K562 (cell line): ENCODE data around the gene RNASET2. TPM values are rescaled to one million over a fixed set of nuclear protein-coding genes. Genes with fewer than 3 reads are reported as not detected.
A peak's percentile ranks its signal among the peaks of the same experiment; 100 is the strongest.

Experiments used
- BRD4 ChIP-seq: fragments of 200-600 bp; sonication (generic); IDR thresholded peaks from 2 replicates; pipeline ENCODE4 v1.6.1; 2017; ENCODE audit warnings: inconsistent platforms
- CBX1 ChIP-seq: sonication (generic); IDR thresholded peaks from 2 replicates; pipeline ENCODE4 v1.6.1; 2016; ENCODE audit warnings: antibody characterized with exemption, low read depth, mild to moderate bottlenecking
- EP300 ChIP-seq: IDR thresholded peaks from 2 replicates; pipeline ENCODE4 v1.6.1; 2012; ENCODE audit warnings: low read length, improper control_type of control experiment
- FIP1L1 ChIP-seq: fragments of 200-400 bp; formaldehyde crosslinking; IDR thresholded peaks from 2 replicates; pipeline ENCODE4 v1.6.1; 2018; ENCODE audit warnings: mild to moderate bottlenecking, low read depth, low read length; ENCODE audit not compliant: poor library complexity, severe bottlenecking
- GTF2A2 ChIP-seq: IDR thresholded peaks from 2 replicates; pipeline ENCODE4 v1.6.1; 2016; ENCODE audit warnings: mild to moderate bottlenecking, missing genetic modification characterization, missing compliant biosample characterization
- HEY1 ChIP-seq: fragments of 250-450 bp; sonication (Bioruptor Pico); IDR thresholded peaks from 2 replicates; pipeline ENCODE4 v1.5.0; 2020; ENCODE audit warnings: mild to moderate bottlenecking, moderate library complexity, borderline replicate concordance
- HMG20A ChIP-seq: fragments of 450-650 bp; formaldehyde crosslinking; conservative IDR thresholded peaks from 2 replicates; pipeline ENCODE4 v1.4.0; 2020; ENCODE audit warnings: mild to moderate bottlenecking, mixed read lengths
- MYNN ChIP-seq, 2 experiments: sonication (generic); formaldehyde crosslinking in 1 of 2; IDR thresholded peaks; 2 replicates each; pipeline versions ENCODE4 v1.5.0 to v1.6.1; 2016 to 2020; ENCODE audit warnings: antibody characterized with exemption in 1 of 2, missing genetic modification reagents in 1 of 2
- NFE2 ChIP-seq: IDR thresholded peaks from 2 replicates; pipeline ENCODE4 v1.6.1; 2014; ENCODE audit warnings: antibody characterized with exemption, low read depth
- NFIC ChIP-seq: fragments of 450-650 bp; IDR thresholded peaks from 2 replicates; pipeline ENCODE4 v1.6.1; 2017; ENCODE audit warnings: mild to moderate bottlenecking, inconsistent platforms
- NONO ChIP-seq, 2 experiments: fragments of 200-400 bp in 1 of 2; fragments of 450-650 bp in 1 of 2; formaldehyde crosslinking in 1 of 2; IDR thresholded peaks; 2 replicates each; pipeline ENCODE4 v1.6.1; 2017; ENCODE audit warnings: low read depth in 2 of 2, mild to moderate bottlenecking in 2 of 2, moderate library complexity in 2 of 2, low read length in 1 of 2
- NUFIP1 ChIP-seq: fragments of 450-650 bp; IDR thresholded peaks from 2 replicates; pipeline ENCODE4 v1.6.1; 2018; ENCODE audit not compliant: partially characterized antibody
- POU5F1 ChIP-seq: fragments of 150-350 bp; IDR thresholded peaks from 2 replicates; pipeline ENCODE4 v1.6.1; 2014; ENCODE audit warnings: borderline replicate concordance, low read length, low read depth, mild to moderate bottlenecking; ENCODE audit not compliant: partially characterized antibody
- RAD51 ChIP-seq: fragments of 450-650 bp; IDR thresholded peaks from 2 replicates; pipeline ENCODE4 v1.7.1; 2016; ENCODE audit warnings: low read depth, mild to moderate bottlenecking, borderline replicate concordance
- TCFL5 ChIP-seq: fragments of 250-450 bp; sonication (Bioruptor Pico); conservative IDR thresholded peaks from 2 replicates; pipeline ENCODE4 v1.6.1; 2021; ENCODE audit warnings: mild to moderate bottlenecking, moderate library complexity, matching md5 sums
- ZNF764 ChIP-seq: fragments of 250-450 bp; sonication (Bioruptor Pico); IDR thresholded peaks from 2 replicates; pipeline ENCODE4 v1.4.0; 2020; ENCODE audit warnings: low read depth, mild to moderate bottlenecking, moderate library complexity
- polyA plus RNA-seq, 8 experiments: library from polyadenylated mRNA; depleted of rRNA in 4 of 8; stranded (reverse) in 5 of 8; unstranded in 3 of 8; fragments of >200 nt; fragmentation: Nextera tagmentation in 2 of 8; fragmentation: Illumina TruSeq in 1 of 8; extraction: Ambion mirVana in 2 of 8; extraction: Trizol in 1 of 8; gene quantifications; 2 replicates each; pipeline versions ENCODE4 v1.2.1 to v1.2.3, GENCODE V29; 2011 to 2014; ENCODE audit warnings: inconsistent platforms in 1 of 8, missing spikeins in 1 of 8
- total RNA-seq, 7 experiments: library from RNA; depleted of rRNA in 6 of 7; stranded (reverse); fragments of >200 nt in 6 of 7; fragmentation: Illumina TruSeq in 2 of 7; extraction: Trizol in 2 of 7; gene quantifications; 2 replicates each; pipeline versions ENCODE4 v1.2.1 to v1.2.3, GENCODE V29; 2011 to 2021; ENCODE audit warnings: low replicate concordance in 1 of 7
- TF ChIP-seq, protein P1 (sequence below): fragments of 450-650 bp; IDR thresholded peaks from 2 replicates; pipeline ENCODE4 v1.6.1; 2016; ENCODE audit warnings: antibody characterized with exemption
- TF ChIP-seq, protein P2 (sequence below): fragments of 250-450 bp; sonication (Bioruptor Pico); IDR thresholded peaks from 2 replicates; pipeline ENCODE4 v1.4.0; 2020; ENCODE audit warnings: mild to moderate bottlenecking, moderate library complexity
- TF ChIP-seq, protein P3 (sequence below): IDR thresholded peaks from 2 replicates; pipeline ENCODE4 v1.6.1; 2016; ENCODE audit warnings: missing genetic modification characterization, missing compliant biosample characterization
- TF ChIP-seq, protein P4 (sequence below): sonication (generic); formaldehyde crosslinking; IDR thresholded peaks from 2 replicates; pipeline ENCODE4 v1.8.1; 2023; ENCODE audit warnings: mild to moderate bottlenecking, missing genetic modification reagents
- TF ChIP-seq, protein P5 (sequence below): sonication (generic); formaldehyde crosslinking; IDR thresholded peaks from 2 replicates; pipeline ENCODE4 v1.8.0; 2022; ENCODE audit warnings: mild to moderate bottlenecking, missing genetic modification reagents

Gene RNASET2
- total and polyA plus RNA-seq, 9 of the 15 experiments (the other 6 are each of a cell fraction or from before 2014, with no cell fraction given), result 7.4 to 141 (median 91.3) TPM

DNA sequence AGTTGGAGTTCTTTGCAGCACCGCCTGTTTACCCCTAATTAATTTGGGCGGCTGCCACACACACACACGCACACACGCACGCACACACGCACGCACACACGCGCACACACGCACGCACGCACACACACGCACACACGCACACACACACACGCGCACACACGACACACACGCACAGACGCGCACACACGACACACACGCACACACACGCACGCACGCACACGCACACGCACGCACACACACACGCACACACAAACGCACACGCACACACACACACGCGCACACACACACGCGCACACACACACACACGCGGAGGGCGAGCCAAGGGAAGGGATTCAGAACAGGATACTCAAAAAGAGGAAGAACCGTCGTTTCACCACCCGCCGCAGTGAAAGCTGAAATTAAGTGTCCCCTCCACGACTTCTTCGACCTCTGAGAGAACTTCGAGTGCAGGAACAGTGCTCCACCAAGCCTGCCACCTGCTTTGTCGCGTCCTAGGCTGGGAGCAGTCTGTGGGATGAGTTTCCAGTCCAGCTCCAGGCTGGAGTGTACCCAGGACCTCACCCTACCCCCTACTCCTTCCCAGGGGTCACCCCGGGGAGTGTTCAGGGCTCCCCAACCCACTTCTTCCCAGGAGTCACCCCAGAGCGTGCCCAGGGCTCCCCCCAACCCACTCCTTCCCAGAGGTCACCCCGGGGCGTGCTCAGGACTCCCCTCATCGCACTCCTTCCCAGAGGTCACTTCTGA, 1.1 kb downstream of the RNASET2 start (continued):
- TF ChIP-seq NFIC (peak; percentile 26; the same call in 1 of the 2 replicates), BRD4 (no peak), HEY1 (CRISPR knock-in tag) (no peak), CBX1 (no peak), ZNF764 (CRISPR knock-in tag) (no peak), EP300 (no peak), MYNN (IDR thresholded peaks at IDR 0.05) (peak; percentile 99), MYNN (CRISPR knock-in tag; IDR thresholded peaks at IDR 0.05) (no peak), NUFIP1 (no peak), NONO (IDR thresholded peaks at IDR 0.05; ENCODE audit: low read depth in 2 of 2, low read length in 1 of 2) (no peak), GTF2A2 (no peak), HMG20A (no peak), TCFL5 (CRISPR knock-in tag) (no peak), POU5F1 (no peak), NFE2 (no peak), RAD51 (no peak), FIP1L1 (no peak)
- TF ChIP-seq, protein P1, sequence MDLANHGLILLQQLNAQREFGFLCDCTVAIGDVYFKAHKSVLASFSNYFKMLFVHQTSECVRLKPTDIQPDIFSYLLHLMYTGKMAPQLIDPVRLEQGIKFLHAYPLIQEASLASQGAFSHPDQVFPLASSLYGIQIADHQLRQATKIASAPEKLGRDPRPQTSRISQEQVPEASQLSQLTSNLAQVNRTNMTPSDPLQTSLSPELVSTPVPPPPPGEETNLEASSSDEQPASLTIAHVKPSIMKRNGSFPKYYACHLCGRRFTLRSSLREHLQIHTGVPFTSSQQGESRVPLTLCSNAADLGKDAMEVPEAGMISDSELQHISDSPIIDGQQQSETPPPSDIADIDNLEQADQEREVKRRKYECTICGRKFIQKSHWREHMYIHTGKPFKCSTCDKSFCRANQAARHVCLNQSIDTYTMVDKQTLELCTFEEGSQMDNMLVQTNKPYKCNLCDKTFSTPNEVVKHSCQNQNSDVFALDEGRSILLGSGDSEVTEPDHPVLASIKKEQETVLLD, result no peak
- TF ChIP-seq, protein P2, sequence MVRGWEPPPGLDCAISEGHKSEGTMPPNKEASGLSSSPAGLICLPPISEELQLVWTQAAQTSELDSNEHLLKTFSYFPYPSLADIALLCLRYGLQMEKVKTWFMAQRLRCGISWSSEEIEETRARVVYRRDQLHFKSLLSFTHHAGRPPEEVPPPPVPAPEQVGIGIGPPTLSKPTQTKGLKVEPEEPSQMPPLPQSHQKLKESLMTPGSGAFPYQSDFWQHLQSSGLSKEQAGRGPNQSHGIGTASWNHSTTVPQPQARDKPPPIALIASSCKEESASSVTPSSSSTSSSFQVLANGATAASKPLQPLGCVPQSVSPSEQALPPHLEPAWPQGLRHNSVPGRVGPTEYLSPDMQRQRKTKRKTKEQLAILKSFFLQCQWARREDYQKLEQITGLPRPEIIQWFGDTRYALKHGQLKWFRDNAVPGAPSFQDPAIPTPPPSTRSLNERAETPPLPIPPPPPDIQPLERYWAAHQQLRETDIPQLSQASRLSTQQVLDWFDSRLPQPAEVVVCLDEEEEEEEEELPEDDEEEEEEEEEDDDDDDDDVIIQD, result no peak
- TF ChIP-seq, protein P3, sequence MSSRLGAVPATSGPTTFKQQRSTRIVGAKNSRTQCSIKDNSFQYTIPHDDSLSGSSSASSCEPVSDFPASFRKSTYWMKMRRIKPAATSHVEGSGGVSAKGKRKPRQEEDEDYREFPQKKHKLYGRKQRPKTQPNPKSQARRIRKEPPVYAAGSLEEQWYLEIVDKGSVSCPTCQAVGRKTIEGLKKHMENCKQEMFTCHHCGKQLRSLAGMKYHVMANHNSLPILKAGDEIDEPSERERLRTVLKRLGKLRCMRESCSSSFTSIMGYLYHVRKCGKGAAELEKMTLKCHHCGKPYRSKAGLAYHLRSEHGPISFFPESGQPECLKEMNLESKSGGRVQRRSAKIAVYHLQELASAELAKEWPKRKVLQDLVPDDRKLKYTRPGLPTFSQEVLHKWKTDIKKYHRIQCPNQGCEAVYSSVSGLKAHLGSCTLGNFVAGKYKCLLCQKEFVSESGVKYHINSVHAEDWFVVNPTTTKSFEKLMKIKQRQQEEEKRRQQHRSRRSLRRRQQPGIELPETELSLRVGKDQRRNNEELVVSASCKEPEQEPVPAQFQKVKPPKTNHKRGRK (tag), result no peak
- TF ChIP-seq, protein P4, sequence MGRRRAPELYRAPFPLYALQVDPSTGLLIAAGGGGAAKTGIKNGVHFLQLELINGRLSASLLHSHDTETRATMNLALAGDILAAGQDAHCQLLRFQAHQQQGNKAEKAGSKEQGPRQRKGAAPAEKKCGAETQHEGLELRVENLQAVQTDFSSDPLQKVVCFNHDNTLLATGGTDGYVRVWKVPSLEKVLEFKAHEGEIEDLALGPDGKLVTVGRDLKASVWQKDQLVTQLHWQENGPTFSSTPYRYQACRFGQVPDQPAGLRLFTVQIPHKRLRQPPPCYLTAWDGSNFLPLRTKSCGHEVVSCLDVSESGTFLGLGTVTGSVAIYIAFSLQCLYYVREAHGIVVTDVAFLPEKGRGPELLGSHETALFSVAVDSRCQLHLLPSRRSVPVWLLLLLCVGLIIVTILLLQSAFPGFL (CRISPR knock-in tag), result no peak
- TF ChIP-seq, protein P5, sequence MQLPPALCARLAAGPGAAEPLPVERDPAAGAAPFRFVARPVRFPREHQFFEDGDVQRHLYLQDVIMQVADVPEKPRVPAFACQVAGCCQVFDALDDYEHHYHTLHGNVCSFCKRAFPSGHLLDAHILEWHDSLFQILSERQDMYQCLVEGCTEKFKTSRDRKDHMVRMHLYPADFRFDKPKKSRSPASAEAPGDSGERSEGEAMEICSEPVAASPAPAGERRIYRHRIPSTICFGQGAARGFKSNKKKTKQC, result peak; percentile 40; the same call in 1 of the 2 replicates
